Suprapubic skin (tissue), 4 donors: ENCODE data around the gene COL28A1.

Experiments used
- CTCF ChIP-seq, 2 donors: fragments of 200-600 bp in 1 of 2; fragments of 450-650 bp in 1 of 2; sonication (generic) in 1 of 2; IDR thresholded peaks; one replicate each; pipeline ENCODE4 v1.5.1; 2016 to 2019; ENCODE audit warnings: antibody characterized with exemption in 2 of 2, mild to moderate bottlenecking in 1 of 2, moderate library complexity in 1 of 2
- EP300 ChIP-seq: sonication (generic); formaldehyde crosslinking; IDR thresholded peaks from one replicate; pipeline ENCODE4 v1.6.1; 2017; ENCODE audit warnings: antibody characterized with exemption
- POLR2A ChIP-seq, 2 donors: fragments of 450-650 bp; IDR thresholded peaks; one replicate each; pipeline ENCODE4 v1.6.1; 2017; ENCODE audit warnings: antibody characterized with exemption in 2 of 2, mild to moderate bottlenecking in 2 of 2, moderate library complexity in 2 of 2
- POLR2AphosphoS5 ChIP-seq, 3 donors: sonication (generic); formaldehyde crosslinking; IDR thresholded peaks; one replicate each; pipeline ENCODE4 v1.6.1; 2017; ENCODE audit warnings: antibody characterized with exemption in 3 of 3

- TF ChIP-seq CTCF (IDR thresholded peaks at IDR 0.05) (no peak), POLR2A (IDR thresholded peaks at IDR 0.05) (no peak), EP300 (no peak), POLR2AphosphoS5 (IDR thresholded peaks at IDR 0.05) (no peak)
Observed at GRCh38 chr7:7330997-7331396, 204.7 kb downstream of the COL28A1 start.
